G401.6 (cell line): ENCODE results near the gene NXN.
"Not testable (repeated sequence)": the region's sequence is repeated elsewhere in the genome, so short reads cannot be mapped to it uniquely, and the experiment has no call there.

Experiments used
- FAIRE-seq: peaks from 2 replicates; lab custom pipeline; 2012; peaks lifted over from hg19 to GRCh38; lab: Jason Lieb, UNC

The NXN gene

DNA sequence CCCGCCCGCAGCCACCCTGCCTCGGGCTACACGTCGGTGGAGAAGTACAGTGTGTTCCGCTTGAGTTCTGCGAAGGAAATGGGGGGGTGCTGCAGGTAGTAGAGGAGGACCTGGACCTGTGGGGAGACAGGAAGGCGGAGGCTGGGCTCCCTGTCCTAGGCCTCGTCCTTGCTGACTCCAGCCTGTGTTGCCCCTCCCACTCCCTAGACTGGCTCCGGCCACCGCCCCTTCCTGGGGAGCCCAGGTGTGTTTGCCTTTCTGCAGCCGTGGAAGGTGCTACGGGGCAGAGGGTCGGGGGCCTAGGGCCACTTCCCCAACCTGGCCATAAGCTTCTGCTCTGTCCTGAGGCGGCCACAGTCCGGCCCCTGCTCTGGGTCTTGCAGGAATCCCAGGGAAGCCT is 26.5 kb upstream of the NXN start:
- no peak for FAIRE-seq

GRCh38 chr17:1005361-1005946 is 25.9 kb upstream of the NXN start:
- FAIRE-seq, result no peak

- FAIRE-seq, result no peak
Observed at GRCh38 chr17:1004769-1005295, 25.3 kb upstream of the NXN start.

GRCh38 chr17:1003972-1004768 is 24.6 kb upstream of the NXN start:
- FAIRE-seq, result no peak

GRCh38 chr17:1003633-1003971 is 24.0 kb upstream of the NXN start:
- FAIRE-seq, result no peak

GRCh38 chr17:1002771-1003555 is 23.4 kb upstream of the NXN start:
- FAIRE-seq, result no peak

- FAIRE-seq, result no peak
Observed at GRCh38 chr17:1002412-1002753, 22.8 kb upstream of the NXN start.

GRCh38 chr17:1001640-1002411 is 22.2 kb upstream of the NXN start:
- no peak for FAIRE-seq

GRCh38 chr17:1000597-1001461 is 21.3 kb upstream of the NXN start:
- FAIRE-seq, result no peak

- FAIRE-seq, result no peak
Observed at GRCh38 chr17:998111-998510, 18.5 kb upstream of the NXN start.

DNA sequence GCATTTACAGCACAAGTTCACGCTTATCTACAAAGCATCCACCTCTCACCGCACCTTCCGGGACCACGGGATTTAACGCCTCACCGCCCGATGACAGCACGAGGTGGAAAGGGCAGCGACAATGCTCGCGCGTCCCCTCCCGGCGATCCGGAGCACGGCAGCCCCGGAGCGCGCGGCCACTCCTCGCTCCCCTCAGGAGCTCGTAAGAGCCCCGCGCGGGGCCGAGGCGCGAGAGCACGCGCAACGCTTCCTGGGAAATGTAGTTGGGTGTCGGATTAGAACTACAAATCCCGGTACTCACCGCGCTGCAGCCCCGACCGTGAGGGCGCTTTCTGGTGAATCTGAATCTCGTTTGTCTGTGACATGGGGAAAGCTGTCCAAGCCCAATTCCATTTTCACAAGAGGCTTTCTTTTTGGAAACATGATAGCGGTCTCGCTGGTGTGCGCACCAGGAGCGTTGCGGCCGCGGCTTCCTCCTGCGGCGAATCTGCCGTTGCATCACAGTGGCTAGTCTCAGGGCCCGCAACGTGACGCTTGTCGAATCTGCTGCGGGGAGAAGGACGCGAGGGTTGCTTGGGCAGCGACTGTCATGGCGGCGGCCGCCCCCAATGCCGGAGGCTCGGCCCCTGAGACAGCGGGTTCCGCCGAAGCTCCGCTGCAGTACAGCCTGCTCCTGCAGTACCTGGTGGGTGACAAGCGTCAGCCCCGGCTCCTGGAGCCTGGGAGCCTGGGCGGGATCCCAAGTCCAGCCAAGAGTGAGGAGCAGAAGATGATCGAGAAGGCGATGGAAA is 17.2 kb upstream of the NXN start, which contains the start of gene TIMM22:
TIMM22 (plus strand) TSS at position 576 of the 791 bp plus-strand sequence; CDS start at position 590, 14 bp downstream.
- peak; percentile 92 for FAIRE-seq

- FAIRE-seq, result not testable (repeated sequence)
Observed at GRCh38 chr17:995324-995723, 15.7 kb upstream of the NXN start.

- no peak for FAIRE-seq
Observed at GRCh38 chr17:992933-993332, 13.4 kb upstream of the NXN start.

DNA sequence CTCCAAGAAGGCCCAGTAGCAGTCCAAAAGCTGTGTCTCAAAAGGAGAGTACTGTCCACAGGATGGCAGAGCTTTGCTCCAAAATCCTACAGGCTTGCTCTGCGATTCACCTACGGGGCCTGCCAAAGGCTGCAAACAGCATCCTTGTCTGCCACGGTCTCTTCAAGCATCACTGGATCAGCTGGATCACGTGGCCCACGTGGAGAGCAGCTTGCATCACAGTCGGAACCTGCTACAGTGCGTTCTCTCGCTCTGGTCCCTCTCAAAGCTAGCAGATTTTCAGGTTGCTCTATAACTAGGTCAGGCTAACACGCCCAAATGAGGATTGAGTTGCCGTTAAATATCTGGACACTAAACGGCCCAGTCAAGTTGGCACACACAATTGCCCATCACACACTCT is 9.0 kb upstream of the NXN start:
- no peak for FAIRE-seq

GRCh38 chr17:987931-988330 is 8.4 kb upstream of the NXN start:
- FAIRE-seq, result no peak

DNA sequence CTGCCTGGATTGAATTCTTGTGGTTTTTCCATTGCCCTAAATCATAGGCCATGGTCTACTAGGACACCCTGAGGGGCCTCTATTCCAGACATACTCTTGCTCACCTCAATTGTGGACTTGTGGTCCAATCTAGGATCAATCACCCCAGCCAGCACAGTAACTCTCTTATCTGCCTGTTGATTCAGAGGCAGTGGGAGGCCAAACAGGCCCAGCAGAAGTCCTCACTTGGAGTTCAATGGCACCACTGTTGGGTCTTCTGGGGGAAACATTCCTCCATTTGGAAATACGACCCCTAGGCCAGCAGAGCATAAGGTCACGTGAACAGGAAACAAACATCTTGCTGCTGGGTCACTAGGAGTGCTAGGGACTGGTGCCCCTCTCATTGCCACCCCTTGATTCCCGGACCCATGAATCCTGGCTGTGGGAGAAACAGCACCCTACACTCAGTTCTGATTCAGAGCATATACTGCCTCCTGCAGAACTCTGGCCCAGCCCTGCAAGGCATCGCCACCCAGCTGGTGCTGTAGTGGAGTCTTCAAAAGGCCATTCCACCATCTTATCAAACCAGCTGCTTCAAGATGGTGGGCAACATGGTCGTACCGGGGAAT is 6.8 kb upstream of the NXN start:
- FAIRE-seq, result no peak

GRCh38 chr17:983921-984320 is 4.3 kb upstream of the NXN start:
- no peak for FAIRE-seq

GRCh38 chr17:981292-981658 is 1.7 kb upstream of the NXN start:
- no peak for FAIRE-seq

- peak; percentile 95 for FAIRE-seq
Observed at GRCh38 chr17:980406-981291, 1.1 kb upstream of the NXN start.
